ENCODE data around the gene CGREF1.

Gene CGREF1

GRCh38 chr2:27071990-27072830, 46.7 kb downstream of the CGREF1 start:
- DNase-seq: peak; percentile 17

DNA sequence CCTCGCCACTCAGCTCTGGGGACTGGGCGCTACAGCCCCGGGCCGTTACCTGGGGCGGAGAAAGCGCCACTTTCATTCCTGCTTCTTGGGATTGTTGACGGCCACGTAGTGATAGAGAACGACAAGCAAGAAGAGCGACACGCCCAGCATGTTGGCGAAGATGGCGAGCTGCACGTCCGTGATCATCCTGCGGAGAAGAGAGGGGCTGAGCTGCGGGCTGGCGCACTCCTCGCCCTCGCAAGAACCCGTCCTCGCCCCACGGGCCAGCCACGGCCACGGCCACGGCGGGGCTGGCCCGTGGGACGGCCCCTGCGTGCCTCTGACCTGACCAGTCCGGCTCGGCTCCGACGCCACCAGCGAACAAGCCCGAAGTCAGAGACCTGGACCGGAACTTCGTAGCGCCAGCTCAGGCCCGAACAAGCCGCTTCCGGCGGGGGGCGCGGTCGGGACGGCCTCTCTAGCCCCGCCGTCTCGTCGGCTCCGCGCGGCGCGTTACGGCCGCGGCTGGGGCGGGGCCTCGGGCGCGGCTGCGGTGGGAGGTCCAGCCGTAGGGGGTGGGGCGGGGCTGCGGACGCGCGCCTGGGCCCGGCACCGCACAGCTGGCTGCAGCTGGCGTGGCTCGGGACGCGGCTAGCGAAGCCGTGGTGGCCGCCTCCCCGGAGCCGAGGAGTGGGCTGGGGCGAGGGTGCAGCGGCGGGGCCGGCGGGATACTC, 47.5 kb downstream of the CGREF1 start, which contains the start of gene OST4:
Gene OST4 (minus strand): TSS at position 378 of the 713 bp plus-strand sequence.
- DNase-seq: peak; percentile 91

GRCh38 chr2:27070653-27071276, 48.2 kb downstream of the CGREF1 start:
- no peak for DNase-seq

- no peak for DNase-seq
Measured at GRCh38 chr2:27069961-27070618, 48.8 kb downstream of the CGREF1 start.

GRCh38 chr2:27069436-27069835, 49.5 kb downstream of the CGREF1 start:
- no peak for DNase-seq

GRCh38 chr2:27067385-27067784, 51.5 kb downstream of the CGREF1 start:
- no peak for DNase-seq

DNA sequence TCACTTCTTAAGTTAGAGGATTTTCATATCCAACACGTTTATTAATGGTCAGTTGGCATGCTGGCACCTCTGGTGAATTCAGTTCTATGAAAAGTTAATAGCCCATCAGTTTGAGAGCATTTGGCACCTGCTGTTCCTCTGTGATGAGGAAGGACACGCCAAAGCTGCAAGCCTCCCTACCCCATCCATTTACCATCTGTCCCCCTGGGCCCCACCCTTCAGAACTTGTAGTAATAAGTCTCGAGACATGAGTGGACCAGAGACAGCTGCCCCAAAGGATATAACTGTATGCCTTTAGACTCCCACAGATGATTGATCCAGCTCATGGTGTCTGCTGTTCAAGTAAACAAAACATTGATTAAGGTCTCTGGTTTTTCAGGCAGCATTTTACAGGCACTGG, 53.8 kb downstream of the CGREF1 start:
- DNase-seq: no peak

- DNase-seq: no peak
Measured at GRCh38 chr2:27060323-27060722, 58.6 kb downstream of the CGREF1 start.

GRCh38 chr2:27059141-27059820, 59.6 kb downstream of the CGREF1 start:
- DNase-seq: no peak

DNA sequence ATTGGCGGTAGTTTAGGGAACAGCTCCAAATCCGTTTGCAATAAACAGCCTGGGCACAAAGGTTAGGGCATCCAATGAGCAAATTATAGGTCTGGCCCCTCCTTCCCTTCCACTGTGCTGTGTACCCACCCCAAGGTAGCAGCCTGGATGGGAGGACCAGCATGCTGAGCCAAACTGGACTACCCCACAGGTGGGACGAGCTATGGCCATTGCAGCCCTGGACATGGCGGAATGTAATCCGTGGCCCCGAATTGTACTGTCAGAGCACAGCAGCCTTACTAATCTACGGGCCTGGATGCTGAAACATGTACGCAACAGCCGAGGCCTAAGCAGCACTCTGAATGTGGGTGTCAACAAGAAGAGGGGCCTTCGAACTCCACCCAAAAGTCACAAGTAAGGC, 60.7 kb downstream of the CGREF1 start:
- DNase-seq: no peak

GRCh38 chr2:27057184-27057583, 61.7 kb downstream of the CGREF1 start:
- no peak for DNase-seq

- no peak for DNase-seq
Measured at GRCh38 chr2:27054721-27055120, 64.2 kb downstream of the CGREF1 start.

GRCh38 chr2:27053776-27054175, 65.2 kb downstream of the CGREF1 start:
- DNase-seq: no peak

GRCh38 chr2:27053321-27053720, 65.6 kb downstream of the CGREF1 start:
- no peak for DNase-seq

DNA sequence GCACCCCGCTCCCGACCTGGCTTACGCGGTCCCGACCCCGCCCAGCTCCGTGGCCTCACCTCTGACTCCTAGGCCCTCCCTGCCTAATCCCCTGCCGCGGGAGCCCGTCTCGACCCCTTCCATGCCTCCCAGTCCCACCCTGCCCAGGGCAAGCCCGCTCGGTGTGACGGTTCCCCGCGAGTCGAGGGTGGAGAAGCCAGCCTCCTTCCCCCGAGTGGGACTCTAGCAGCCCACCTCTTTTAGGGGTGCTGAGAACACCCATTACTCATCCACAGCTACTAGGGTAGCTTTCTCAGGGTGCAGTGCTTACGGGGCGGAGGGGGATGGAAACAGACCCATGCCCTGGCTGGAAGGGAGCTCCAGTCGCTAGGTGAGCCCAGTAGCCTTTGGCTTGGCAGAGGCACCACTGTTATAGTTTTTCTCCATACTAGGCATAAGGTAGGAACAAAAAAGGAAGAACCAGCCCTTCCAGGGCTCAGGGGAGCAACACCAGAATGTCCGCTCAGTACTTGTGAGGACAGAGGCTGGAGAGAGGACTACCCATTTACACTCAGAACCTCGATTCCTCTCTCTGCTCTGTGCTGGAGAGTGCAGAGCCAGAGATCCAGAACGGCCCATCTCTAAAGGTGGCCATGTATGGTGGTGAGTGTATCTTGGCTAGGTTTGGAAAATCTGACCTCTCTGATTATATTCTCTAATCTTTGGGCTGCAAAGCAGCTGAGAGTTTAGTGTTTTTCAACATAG, 66.9 kb downstream of the CGREF1 start:
- no peak for DNase-seq

- DNase-seq: peak; percentile 93
Measured at GRCh38 chr2:27050996-27051901, 67.7 kb downstream of the CGREF1 start, which contains the start of gene AGBL5. AGBL5 (plus strand) TSS chr2:27051668; CDS start chr2:27052959, 1,291 bp downstream.
